Thymus (tissue), 11 donors: Measurements from ENCODE around the gene TMC3. TPM values are rescaled to one million over a fixed set of nuclear protein-coding genes. Genes with fewer than 3 reads are reported as not detected.
"Not testable (repeated sequence)": the region's sequence is repeated elsewhere in the genome, so short reads cannot be mapped to it uniquely, and the experiment has no call there.

Experiments used
- DNase-seq, 9 donors: peaks; one replicate each; pipeline ENCODE4 v3.0.0-alpha.2; 2013; ENCODE audit warnings: low spot score in 9 of 9, low read depth in 6 of 9, missing footprints in 1 of 9
- H3K27ac ChIP-seq, 2 donors: one replicate each; pipeline ENCODE4 v1.5.1; 2013; ENCODE audit warnings: control low read depth in 1 of 2, low read depth in 1 of 2, low read length in 1 of 2, mild to moderate bottlenecking in 1 of 2, moderate library complexity in 1 of 2
- H3K27me3 ChIP-seq, 2 donors: one replicate each; pipeline ENCODE4 v1.5.1; 2013; ENCODE audit warnings: low read length in 1 of 2; ENCODE audit not compliant: control insufficient read depth in 2 of 2, insufficient read depth in 1 of 2
- H3K36me3 ChIP-seq, 2 donors: one replicate each; pipeline ENCODE4 v1.5.1; 2013; ENCODE audit warnings: low read length in 1 of 2, mild to moderate bottlenecking in 1 of 2, moderate library complexity in 1 of 2; ENCODE audit not compliant: control insufficient read depth in 2 of 2, insufficient read depth in 2 of 2
- H3K4me1 ChIP-seq, 2 donors: one replicate each; pipeline ENCODE4 v1.5.1; 2013; ENCODE audit warnings: low read length in 2 of 2; ENCODE audit not compliant: control insufficient read depth in 2 of 2, insufficient read depth in 2 of 2
- H3K4me3 ChIP-seq, 2 donors: one replicate each; pipeline ENCODE4 v1.5.1; 2013; ENCODE audit warnings: low read length in 2 of 2, control low read depth in 1 of 2, mild to moderate bottlenecking in 1 of 2
- H3K9me3 ChIP-seq, 2 donors: one replicate each; pipeline ENCODE4 v1.5.1; 2013; ENCODE audit warnings: low read length in 1 of 2, mild to moderate bottlenecking in 1 of 2; ENCODE audit not compliant: control insufficient read depth in 2 of 2, insufficient read depth in 1 of 2
- WGBS: extraction: QIAGEN DNeasy Blood & Tissue Kit; methylation state at CpG from one replicate; pipeline ENCODE4 v1.1.7; 2013; 5-methylcytosine and 5-hydroxymethylcytosine counted together
- polyA plus RNA-seq: library from polyadenylated mRNA; stranded (reverse); fragments of 200-250 nt; gene quantifications from one replicate; pipeline ENCODE4 v1.2.3, GENCODE V29; 2013
- total RNA-seq: library from RNA; stranded (reverse); fragments of 120-200 nt; gene quantifications from one replicate; pipeline ENCODE4 v1.2.4, GENCODE V29; 2013
- donor health status: healthy.

TMC3 gene
- total and polyA plus RNA-seq, 2 donors: under 0.01 to 0.07 TPM

- no peak overlapping the region for H3K27ac ChIP-seq
- no peaks in the 10 kb centered on the region for H3K27me3 ChIP-seq
- no peak overlapping the region for H3K4me3 ChIP-seq
- over 99% methylated on average over 7 of the region's 7 CpGs for WGBS
- H3K9me3 ChIP-seq: no peaks in the 10 kb centered on the region
- DNase-seq: no peak
- no peaks in the 10 kb centered on the region for H3K4me1 ChIP-seq
- H3K36me3 ChIP-seq: no peaks in the 10 kb centered on the region
Observed at GRCh38 chr15:81361891-81362290, 12.1 kb downstream of the TMC3 start.

- Histone ChIP-seq H3K36me3 (no peaks in the 10 kb centered on the region), H3K9me3 (no peaks in the 10 kb centered on the region), H3K4me3 (no peak overlapping the region), H3K27ac (no peak overlapping the region), H3K4me1 (no peaks in the 10 kb centered on the region), H3K27me3 (no peaks in the 10 kb centered on the region)
- WGBS: 97% methylated on average over 5 of the region's 5 CpGs
- DNase-seq: no peak
Observed at GRCh38 chr15:81360491-81360890, 13.5 kb downstream of the TMC3 start.

GRCh38 chr15:81358248-81358647 lies 15.8 kb downstream of the TMC3 start:
- no peaks in the 10 kb centered on the region for H3K9me3 ChIP-seq
- no peak overlapping the region for H3K27ac ChIP-seq
- DNase-seq: no peak
- no peaks in the 10 kb centered on the region for H3K4me1 ChIP-seq
- H3K36me3 ChIP-seq: no peaks in the 10 kb centered on the region
- 97% methylated on average over 6 of the region's 6 CpGs for WGBS
- no peak overlapping the region for H3K4me3 ChIP-seq
- no peaks in the 10 kb centered on the region for H3K27me3 ChIP-seq

GRCh38 chr15:81357180-81357686 lies 16.8 kb downstream of the TMC3 start:
- H3K4me1 ChIP-seq: no peaks in the 10 kb centered on the region
- 98% methylated on average over 6 of the region's 6 CpGs for WGBS
- no peaks in the 10 kb centered on the region for H3K36me3 ChIP-seq
- no peaks in the 10 kb centered on the region for H3K9me3 ChIP-seq
- no peak overlapping the region for H3K27ac ChIP-seq
- no peaks in the 10 kb centered on the region for H3K27me3 ChIP-seq
- no peak overlapping the region for H3K4me3 ChIP-seq
- DNase-seq: no peak

GRCh38 chr15:81356252-81356651 lies 17.8 kb downstream of the TMC3 start:
- 95% methylated on average over 5 of the region's 5 CpGs for WGBS
- no peaks in the 10 kb centered on the region for H3K27me3 ChIP-seq
- no peak for DNase-seq

GRCh38 chr15:81351651-81352050 lies 22.4 kb downstream of the TMC3 start:
- 97% methylated on average over 5 of the region's 5 CpGs for WGBS
- no peak for DNase-seq
- H3K36me3 ChIP-seq: no peaks in the 10 kb centered on the region

More at GRCh38 chr15:81356252-81356651, 17.8 kb downstream of the TMC3 start:
- Histone ChIP-seq H3K4me1 (no peaks in the 10 kb centered on the region), H3K36me3 (no peaks in the 10 kb centered on the region), H3K9me3 (no peaks in the 10 kb centered on the region), H3K4me3 (no peak overlapping the region), H3K27ac (no peak overlapping the region)

GRCh38 chr15:81349271-81349670 lies 24.7 kb downstream of the TMC3 start:
- no peak overlapping the region for H3K4me3 ChIP-seq
- 98% methylated on average over 3 of the region's 3 CpGs for whole genome bisulfite sequencing
- DNase-seq: no peak

More at GRCh38 chr15:81351651-81352050, 22.4 kb downstream of the TMC3 start:
- Histone ChIP-seq H3K4me1 (no peaks in the 10 kb centered on the region), H3K27me3 (no peaks in the 10 kb centered on the region), H3K9me3 (no peaks in the 10 kb centered on the region), H3K4me3 (no peak overlapping the region), H3K27ac (no peak overlapping the region)

GRCh38 chr15:81348691-81349090 lies 25.3 kb downstream of the TMC3 start:
- not testable (repeated sequence) for H3K27me3 ChIP-seq, H3K4me1 ChIP-seq, H3K27ac ChIP-seq, H3K36me3 ChIP-seq, DNase-seq, H3K4me3 ChIP-seq, H3K9me3 ChIP-seq
- 97% methylated on average over 11 of the region's 11 CpGs for WGBS

More at GRCh38 chr15:81349271-81349670, 24.7 kb downstream of the TMC3 start:
- no peaks in the 10 kb centered on the region for H3K27me3 ChIP-seq
- no peak overlapping the region for H3K27ac ChIP-seq
- no peaks in the 10 kb centered on the region for H3K36me3 ChIP-seq
- no peaks in the 10 kb centered on the region for H3K4me1 ChIP-seq
- H3K9me3 ChIP-seq: no peaks in the 10 kb centered on the region

- Histone ChIP-seq H3K4me1 (no peaks in the 10 kb centered on the region), H3K27me3 (no peaks in the 10 kb centered on the region), H3K4me3 (no peak overlapping the region), H3K9me3 (no peaks in the 10 kb centered on the region), H3K27ac (no peak overlapping the region), H3K36me3 (no peaks in the 10 kb centered on the region)
- WGBS: 52% methylated on average over 4 of the region's 4 CpGs
- DNase-seq: no peak
Observed at GRCh38 chr15:81347910-81348309, 26.1 kb downstream of the TMC3 start.

- Histone ChIP-seq H3K9me3 (no peaks in the 10 kb centered on the region), H3K36me3 (no peaks in the 10 kb centered on the region), H3K4me3 (no peak overlapping the region), H3K27ac (no peak overlapping the region), H3K27me3 (no peaks in the 10 kb centered on the region), H3K4me1 (no peaks in the 10 kb centered on the region)
- DNase-seq: no peak
- 85% methylated on average over 2 of the region's 2 CpGs for WGBS
Observed at GRCh38 chr15:81346611-81347010, 27.4 kb downstream of the TMC3 start.
